NOMO-1 treated with DMSO at 0.1 percent for 48 hours (cell line): Measurements from ENCODE around the gene RBBP8NL.

ENCODE experiments used
- DNase-seq: peaks from one replicate; lab custom pipeline; 2025; ENCODE audit not compliant: unreplicated experiment; lab: John Stamatoyannopoulos, UW

RBBP8NL gene

GRCh38 chr20:62393830-62394229, 33.5 kb downstream of the RBBP8NL start:
- no peak for DNase-seq

GRCh38 chr20:62393335-62393665, 34.0 kb downstream of the RBBP8NL start:
- no peak for DNase-seq

GRCh38 chr20:62392621-62393334, 34.6 kb downstream of the RBBP8NL start:
- no peak for DNase-seq

- DNase-seq: no peak
These were observed 35.3 kb downstream of the RBBP8NL start for GRCh38 chr20:62392077-62392418.

GRCh38 chr20:62391165-62392076, 35.9 kb downstream of the RBBP8NL start:
- no peak for DNase-seq

GRCh38 chr20:62390317-62391164, 36.8 kb downstream of the RBBP8NL start:
- no peak for DNase-seq

GRCh38 chr20:62389601-62390087, 37.7 kb downstream of the RBBP8NL start:
- no peak for DNase-seq

GRCh38 chr20:62388839-62389600, 38.3 kb downstream of the RBBP8NL start:
- no peak for DNase-seq

- DNase-seq: no peak
These were observed 39.3 kb downstream of the RBBP8NL start for GRCh38 chr20:62387933-62388635.

GRCh38 chr20:62387219-62387913, 40.0 kb downstream of the RBBP8NL start:
- no peak for DNase-seq

- peak; percentile 89 for DNase-seq
These were observed 40.7 kb downstream of the RBBP8NL start, which contains the start of gene RPS21 for GRCh38 chr20:62386383-62387218. RPS21 (plus strand) TSS chr20:62387103; CDS start chr20:62387339, 236 bp downstream.

- DNase-seq: peak; percentile 48
These were observed 44.8 kb downstream of the RBBP8NL start for GRCh38 chr20:62382306-62383198.

GRCh38 chr20:62381842-62382241, 45.5 kb downstream of the RBBP8NL start:
- DNase-seq: no peak

GRCh38 chr20:62381202-62381797, 46.0 kb downstream of the RBBP8NL start:
- DNase-seq: no peak

- DNase-seq: no peak
These were observed 49.1 kb downstream of the RBBP8NL start for GRCh38 chr20:62378215-62378614.

GRCh38 chr20:62377615-62378178, 49.6 kb downstream of the RBBP8NL start:
- no peak for DNase-seq

GRCh38 chr20:62377064-62377461, 50.3 kb downstream of the RBBP8NL start:
- DNase-seq: no peak
